ENCODE data around the gene CYREN. TPM values are rescaled to one million over a fixed set of nuclear protein-coding genes. Genes with fewer than 3 reads are reported as not detected.
"Not testable (repeated sequence)": the region's sequence is repeated elsewhere in the genome, so short reads cannot be mapped to it uniquely, and the experiment has no call there.

The CYREN gene
- total RNA-seq, 2 donors from 2014 or later = 21.0 to 23.2 TPM

DNA sequence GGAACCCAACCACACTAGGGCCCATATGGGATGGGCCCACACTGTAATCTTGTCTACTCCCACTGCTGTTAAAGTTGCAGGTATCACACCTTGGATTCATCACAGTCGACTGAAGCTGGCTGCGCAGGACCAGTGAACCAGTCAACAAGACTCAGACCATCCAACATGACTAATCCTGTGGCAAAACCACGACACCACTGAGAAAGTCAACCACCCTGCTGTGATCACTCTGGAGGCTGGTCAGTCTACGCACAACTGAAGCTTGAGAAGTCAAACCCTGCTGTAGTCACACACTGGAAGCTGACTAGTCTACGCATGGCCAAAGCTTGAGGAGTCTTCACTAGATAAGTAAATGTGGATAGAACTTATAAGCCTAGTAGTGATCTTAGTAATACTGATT, 9.6 kb upstream of the CYREN start:
- DNase-seq (no peak), ATAC-seq (no peak)
- no peaks in the 10 kb centered on the region for H3K4me1 Mint-ChIP-seq
- H3K4me3 Mint-ChIP-seq = no peak overlapping the region
- H3K9me3 ChIP-seq (ENCODE audit: control insufficient read depth, low read length, poor library complexity, severe bottlenecking) = peaks cover 7% of the 10 kb centered on the region
- H3K27ac Mint-ChIP-seq = no peak overlapping the region
- peaks cover 7% of the 10 kb centered on the region for H3K36me3 Mint-ChIP-seq (ENCODE audit: low read depth)
- no peaks in the 10 kb centered on the region for H3K27me3 Mint-ChIP-seq

DNA sequence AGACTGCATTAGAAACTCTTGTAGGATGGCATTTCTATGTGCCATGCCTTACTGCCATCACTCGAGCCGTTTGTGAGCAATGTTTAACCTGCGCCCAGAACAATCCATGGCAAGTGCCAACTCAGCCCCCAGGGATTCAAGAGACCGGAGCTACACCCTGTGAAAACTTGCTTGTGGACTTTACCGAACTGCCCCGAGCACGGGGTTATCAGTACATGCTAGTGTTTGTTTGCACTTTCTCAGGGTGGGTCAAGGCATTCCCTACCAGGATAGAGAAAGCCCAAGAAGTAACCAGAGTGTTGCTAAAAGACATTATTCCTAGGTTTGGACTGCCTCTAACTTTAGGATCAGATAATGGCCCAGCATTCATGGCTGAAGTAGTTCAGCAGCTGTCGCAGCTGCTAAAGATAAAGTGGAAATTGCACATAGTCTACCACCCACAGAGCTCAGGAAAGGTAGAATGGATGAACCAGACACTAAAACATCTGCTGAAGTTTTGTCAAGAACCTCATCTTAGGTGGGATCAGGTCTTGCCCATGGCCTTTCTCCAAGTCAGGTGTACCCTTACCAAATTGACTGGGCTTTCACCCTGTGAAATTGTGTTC, 8.9 kb upstream of the CYREN start:
- peaks cover 5% of the 10 kb centered on the region for H3K36me3 Mint-ChIP-seq (ENCODE audit: low read depth)
- DNase-seq = no peak

DNA sequence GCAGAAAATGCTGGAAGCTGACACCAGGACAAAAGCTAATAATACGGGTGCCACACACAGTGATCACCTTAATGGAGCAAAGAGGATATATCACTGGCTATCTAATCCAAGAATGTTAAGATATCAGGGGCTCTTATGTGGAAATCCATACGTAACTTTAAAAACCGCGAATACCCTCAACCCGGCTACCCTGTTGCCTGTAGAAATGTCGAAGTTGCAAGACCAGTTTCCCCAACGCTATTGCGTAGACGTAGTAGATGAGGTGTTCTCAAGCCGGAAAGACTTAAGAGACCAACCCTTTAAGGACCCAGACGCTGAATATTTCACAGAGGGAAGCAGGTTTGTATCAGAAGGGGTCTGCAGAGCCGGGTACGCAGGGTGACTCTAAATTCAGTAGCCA, 7.9 kb upstream of the CYREN start:
- Mint-ChIP-seq H3K27me3 (no peaks in the 10 kb centered on the region), H3K36me3 (ENCODE audit: low read depth) (peaks cover 5% of the 10 kb centered on the region), H3K4me1 (no peaks in the 10 kb centered on the region), H3K27ac (no peak overlapping the region), H3K4me3 (no peak overlapping the region)
- ATAC-seq (no peak), DNase-seq (no peak)
- H3K9me3 ChIP-seq (ENCODE audit: control insufficient read depth, low read length, poor library complexity, severe bottlenecking) = peaks cover 7% of the 10 kb centered on the region

More for the DNA sequence above, 8.9 kb upstream of the CYREN start:
- Mint-ChIP-seq H3K4me1 (no peaks in the 10 kb centered on the region), H3K27ac (no peak overlapping the region), H3K4me3 (no peak overlapping the region), H3K27me3 (no peaks in the 10 kb centered on the region)
- peaks cover 7% of the 10 kb centered on the region for H3K9me3 ChIP-seq (ENCODE audit: control insufficient read depth, low read length, poor library complexity, severe bottlenecking)
- no peak for ATAC-seq

DNA sequence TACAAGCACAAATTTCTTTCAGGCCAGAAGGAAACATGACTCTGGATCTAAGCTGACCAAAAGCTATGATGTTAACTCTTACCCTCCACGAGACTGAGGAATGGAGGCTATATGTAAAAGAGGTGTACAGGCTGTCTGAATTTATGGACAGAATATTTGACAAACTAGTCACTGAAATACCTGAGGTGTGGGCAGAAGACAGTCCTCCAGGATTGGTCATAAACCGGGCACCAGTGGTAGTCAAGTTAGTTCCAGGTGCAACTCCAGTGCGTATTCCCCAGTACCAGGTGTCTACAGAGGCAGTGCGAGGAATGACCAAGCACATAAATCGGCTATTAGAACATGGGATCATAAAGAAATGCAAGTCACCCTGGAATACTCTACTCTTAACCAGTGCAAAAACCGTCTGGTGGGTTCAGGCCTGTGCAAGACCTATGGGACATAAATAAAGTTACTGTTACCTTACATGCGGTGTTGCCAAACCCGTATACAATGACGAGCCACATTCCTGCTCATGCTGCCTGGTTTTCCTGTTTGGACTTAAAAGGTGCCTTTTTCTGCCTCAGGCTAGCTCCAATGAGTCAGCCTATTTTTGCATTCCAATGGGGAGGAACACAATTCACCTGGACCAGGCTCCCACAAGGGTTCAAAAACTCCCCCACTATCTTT, 6.7 kb upstream of the CYREN start:
- Mint-ChIP-seq H3K4me1 (peaks cover 1% of the 10 kb centered on the region), H3K4me3 (no peak overlapping the region), H3K27me3 (no peaks in the 10 kb centered on the region), H3K36me3 (ENCODE audit: low read depth) (peaks cover 2% of the 10 kb centered on the region), H3K27ac (no peak overlapping the region)
- no peak for ATAC-seq
- no peak for DNase-seq
- H3K9me3 ChIP-seq (ENCODE audit: control insufficient read depth, low read length, poor library complexity, severe bottlenecking) = peaks cover 7% of the 10 kb centered on the region

DNA sequence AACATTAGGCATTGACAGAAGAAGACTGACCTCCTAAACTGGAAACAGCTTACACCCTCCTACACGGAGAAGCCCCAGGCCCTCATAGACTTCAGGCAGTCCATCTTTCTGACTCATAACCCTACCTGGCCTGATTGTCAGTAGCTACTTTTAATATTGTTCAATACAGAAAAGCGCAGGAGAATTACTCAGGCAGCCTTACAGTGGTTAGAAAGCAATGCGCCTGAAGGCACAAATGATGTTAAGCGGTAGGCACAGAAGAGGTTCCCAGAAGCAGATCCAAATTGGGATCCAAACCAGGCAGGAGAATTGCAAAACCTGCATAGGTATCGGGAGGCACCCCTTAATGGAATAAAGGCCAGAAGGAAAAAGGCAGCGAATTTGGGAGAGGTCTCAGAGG, 5.4 kb upstream of the CYREN start:
- H3K4me3 Mint-ChIP-seq = no peak overlapping the region
- H3K36me3 Mint-ChIP-seq (ENCODE audit: low read depth) = peaks cover 2% of the 10 kb centered on the region
- DNase-seq (no peak), ATAC-seq (no peak)
- no peak overlapping the region for H3K27ac Mint-ChIP-seq
- H3K9me3 ChIP-seq (ENCODE audit: control insufficient read depth, low read length, poor library complexity, severe bottlenecking) = peaks cover 5% of the 10 kb centered on the region
- peaks cover 7% of the 10 kb centered on the region for H3K4me1 Mint-ChIP-seq
- no peaks in the 10 kb centered on the region for H3K27me3 Mint-ChIP-seq

DNA sequence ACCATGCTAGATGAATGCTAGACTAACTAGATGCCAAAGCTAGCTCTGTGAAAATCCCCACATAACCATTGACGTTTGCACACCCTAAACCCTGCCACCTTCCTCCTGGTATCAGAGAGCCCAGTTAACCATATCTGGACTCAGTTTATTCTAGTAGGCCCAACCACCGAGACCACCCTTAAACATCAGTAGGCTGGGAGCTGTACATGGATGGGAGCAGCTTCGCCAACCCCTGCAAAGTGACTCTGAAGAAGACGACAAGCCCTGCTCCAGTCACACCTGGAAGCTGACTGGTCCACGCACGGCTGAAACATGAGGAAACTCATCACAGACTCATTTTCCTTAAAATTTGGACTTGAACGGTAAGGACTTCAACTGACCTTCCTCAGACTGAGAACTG, 4.4 kb upstream of the CYREN start:
- no peak for DNase-seq
- no peak for ATAC-seq
- H3K36me3 Mint-ChIP-seq (ENCODE audit: low read depth) = peaks cover 2% of the 10 kb centered on the region
- H3K27me3 Mint-ChIP-seq = no peaks in the 10 kb centered on the region
- H3K4me3 Mint-ChIP-seq = no peak overlapping the region
- H3K27ac Mint-ChIP-seq = no peak overlapping the region
- no peaks in the 10 kb centered on the region for H3K9me3 ChIP-seq (ENCODE audit: control insufficient read depth, low read length, poor library complexity, severe bottlenecking)
- H3K4me1 Mint-ChIP-seq = peaks cover 9% of the 10 kb centered on the region

DNA sequence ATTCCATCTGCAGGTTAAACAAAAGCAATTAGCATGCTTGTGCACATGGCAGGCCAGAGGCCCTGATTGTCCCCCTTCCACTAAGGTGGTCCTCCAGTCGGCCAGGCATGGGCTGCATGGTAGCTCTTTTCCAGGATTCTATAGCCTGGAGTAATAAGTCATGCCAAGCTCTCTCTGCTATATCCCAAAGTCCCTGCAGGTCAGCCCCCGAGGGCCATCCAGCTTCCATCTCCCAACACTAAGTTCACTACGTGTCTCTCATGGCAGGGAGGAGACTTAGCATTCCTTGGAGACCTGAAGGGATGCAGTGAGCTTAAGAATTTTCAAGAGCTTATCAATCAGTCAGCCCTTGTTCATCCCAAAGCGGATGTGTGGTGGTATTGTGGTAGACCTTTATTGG, 3.4 kb upstream of the CYREN start:
- ATAC-seq; H3K36me3 Mint-ChIP-seq (ENCODE audit: low read depth); DNase-seq; H3K9me3 ChIP-seq (ENCODE audit: control insufficient read depth, low read length, poor library complexity, severe bottlenecking); H3K27ac Mint-ChIP-seq; H3K27me3 Mint-ChIP-seq; H3K4me3 Mint-ChIP-seq: not testable (repeated sequence)
- peaks cover 18% of the 10 kb centered on the region for H3K4me1 Mint-ChIP-seq

DNA sequence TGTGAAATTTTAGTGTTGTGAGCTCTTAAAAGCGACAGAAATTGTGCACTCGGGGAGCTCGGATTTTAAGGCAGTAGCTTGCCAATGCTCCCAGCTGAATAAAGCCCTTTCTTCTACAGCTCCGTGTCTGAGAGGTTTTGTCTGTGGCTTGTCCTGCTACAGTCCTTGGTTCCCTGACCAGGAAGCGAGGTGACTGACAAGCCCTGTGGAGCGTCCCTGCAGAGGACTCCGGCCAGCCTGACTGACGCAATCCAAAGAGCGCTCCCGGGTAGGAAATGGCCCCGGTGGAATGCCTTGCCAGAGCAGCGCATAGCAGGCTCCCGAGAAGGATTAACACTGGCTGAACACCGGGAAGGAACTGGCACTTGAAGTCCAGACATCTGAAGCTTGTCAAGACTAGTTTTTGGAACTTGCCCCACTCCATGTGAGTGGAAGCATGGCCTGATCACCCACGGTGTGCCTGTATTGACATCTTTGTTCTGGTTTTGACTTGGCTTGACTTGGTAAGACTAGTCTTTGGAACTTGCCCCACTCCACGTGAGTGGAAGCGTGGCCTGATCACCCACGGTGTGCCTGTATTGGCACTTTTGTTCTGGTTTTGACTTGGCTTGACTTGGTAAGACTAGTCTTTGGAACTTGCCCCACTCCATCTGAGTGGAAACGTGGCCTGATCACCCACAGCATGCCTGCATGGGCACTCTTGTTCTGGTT, 1.2 kb upstream of the CYREN start:
- Mint-ChIP-seq H3K4me1 (peaks cover 35% of the 10 kb centered on the region), H3K4me3 (peak overlapping the region; percentile 47), H3K27ac (peak overlapping the region; percentile 97)
- not testable (repeated sequence) for ATAC-seq; H3K27me3 Mint-ChIP-seq; H3K9me3 ChIP-seq (ENCODE audit: control insufficient read depth, low read length, poor library complexity, severe bottlenecking); DNase-seq; H3K36me3 Mint-ChIP-seq (ENCODE audit: low read depth)

DNA sequence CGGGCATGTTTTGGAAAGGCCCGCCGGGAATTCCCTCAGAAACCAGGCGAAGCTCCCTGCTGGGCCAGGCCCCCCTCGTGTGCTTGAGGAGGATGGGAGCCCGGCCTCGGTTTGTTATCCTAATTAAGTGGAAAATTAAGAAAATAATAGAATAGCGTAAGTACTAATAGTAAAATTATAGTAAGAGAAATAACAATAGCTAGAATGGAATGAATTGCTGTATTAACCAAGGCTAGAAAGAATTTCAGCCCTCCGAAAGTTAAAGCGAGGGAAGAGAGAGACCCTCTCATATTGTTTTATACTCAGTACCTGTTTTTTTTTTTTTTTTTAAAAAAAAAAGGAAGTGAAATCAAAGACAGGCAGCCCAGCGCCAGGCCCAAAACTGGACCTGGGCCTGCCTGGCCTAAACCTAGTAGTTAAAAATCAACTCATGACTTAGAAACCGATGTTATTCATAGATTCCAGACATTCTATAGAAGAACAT, 533 bp upstream of the CYREN start:
- not testable (repeated sequence) for H3K36me3 Mint-ChIP-seq (ENCODE audit: low read depth); H3K9me3 ChIP-seq (ENCODE audit: control insufficient read depth, low read length, poor library complexity, severe bottlenecking); H3K27me3 Mint-ChIP-seq; DNase-seq; ATAC-seq
- H3K27ac Mint-ChIP-seq = peak overlapping the region; percentile 97
- peak overlapping the region; percentile 89 for H3K4me3 Mint-ChIP-seq
- H3K4me1 Mint-ChIP-seq = peaks cover 35% of the 10 kb centered on the region

DNA sequence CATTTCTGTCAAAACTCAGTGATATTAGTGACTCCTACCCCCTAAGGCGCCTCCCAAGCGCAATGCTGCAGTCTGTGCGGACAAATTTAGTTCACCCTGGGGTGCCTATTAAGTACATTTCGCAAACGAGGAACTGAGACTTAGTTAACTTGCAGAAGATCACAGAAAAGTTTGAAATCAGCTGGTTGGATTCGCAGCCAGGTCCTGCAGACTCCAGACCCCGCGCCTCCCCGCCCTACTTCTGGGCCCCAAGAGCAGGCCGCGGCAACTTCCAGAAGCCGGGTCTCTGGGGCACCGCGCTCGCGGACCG, 588 bp downstream of the CYREN start:
- H3K9me3 ChIP-seq (ENCODE audit: control insufficient read depth, low read length, poor library complexity, severe bottlenecking) = no peaks in the 10 kb centered on the region
- Mint-ChIP-seq H3K27me3 (no peaks in the 10 kb centered on the region), H3K4me3 (peak overlapping the region; percentile 89), H3K36me3 (ENCODE audit: low read depth) (no peaks in the 10 kb centered on the region), H3K4me1 (peaks cover 35% of the 10 kb centered on the region), H3K27ac (peak overlapping the region; percentile 97)
- peak; percentile 9 for ATAC-seq
- DNase-seq = no peak

DNA sequence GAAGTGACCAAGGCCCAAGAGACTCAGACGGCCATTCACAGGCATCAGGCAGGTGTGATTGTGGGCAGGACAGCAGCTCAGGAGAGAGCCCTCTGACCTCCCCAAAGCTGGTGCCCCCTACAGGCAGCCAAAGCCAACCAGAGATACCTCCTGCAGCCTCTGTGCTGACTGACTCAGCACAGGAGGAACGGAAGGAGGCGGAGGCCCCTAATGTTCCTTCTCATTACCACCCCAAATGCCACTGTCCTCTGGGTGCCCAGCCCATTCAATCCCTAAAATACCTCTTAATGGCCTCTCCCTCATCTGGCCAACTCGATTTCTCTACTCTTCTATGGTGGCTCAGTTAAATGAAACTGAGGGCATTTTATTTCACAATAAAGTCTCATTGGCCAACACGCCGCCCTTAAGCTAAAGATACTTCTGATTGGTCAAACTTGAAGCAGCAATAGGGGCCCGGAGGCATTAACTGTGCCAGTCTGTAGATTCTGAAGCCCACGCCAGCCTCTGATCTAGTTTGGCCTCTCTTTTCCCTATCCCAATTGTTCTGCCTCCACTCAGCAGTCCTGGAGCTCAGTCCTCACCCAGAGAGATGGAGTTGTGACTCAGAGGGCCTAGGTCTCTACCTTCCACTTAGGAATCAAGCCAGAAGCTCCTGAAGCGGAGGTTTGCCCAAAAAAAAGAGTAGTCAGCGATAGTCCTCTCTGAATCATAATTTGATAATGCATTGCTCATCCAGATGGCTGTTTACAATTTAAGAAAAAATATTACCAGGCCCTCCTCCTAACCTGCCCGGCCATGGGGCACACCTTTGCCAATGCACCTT, 1.2 kb downstream of the CYREN start:
- peak overlapping the region; percentile 97 for H3K27ac Mint-ChIP-seq
- H3K4me1 Mint-ChIP-seq = peaks cover 35% of the 10 kb centered on the region
- no peaks in the 10 kb centered on the region for H3K36me3 Mint-ChIP-seq (ENCODE audit: low read depth)
- no peaks in the 10 kb centered on the region for H3K27me3 Mint-ChIP-seq
- peak overlapping the region; percentile 89 for H3K4me3 Mint-ChIP-seq
- peak; percentile 44 for ATAC-seq
- peak; percentile 35 to 45 (median 35) for DNase-seq
- H3K9me3 ChIP-seq (ENCODE audit: control insufficient read depth, low read length, poor library complexity, severe bottlenecking) = no peaks in the 10 kb centered on the region

DNA sequence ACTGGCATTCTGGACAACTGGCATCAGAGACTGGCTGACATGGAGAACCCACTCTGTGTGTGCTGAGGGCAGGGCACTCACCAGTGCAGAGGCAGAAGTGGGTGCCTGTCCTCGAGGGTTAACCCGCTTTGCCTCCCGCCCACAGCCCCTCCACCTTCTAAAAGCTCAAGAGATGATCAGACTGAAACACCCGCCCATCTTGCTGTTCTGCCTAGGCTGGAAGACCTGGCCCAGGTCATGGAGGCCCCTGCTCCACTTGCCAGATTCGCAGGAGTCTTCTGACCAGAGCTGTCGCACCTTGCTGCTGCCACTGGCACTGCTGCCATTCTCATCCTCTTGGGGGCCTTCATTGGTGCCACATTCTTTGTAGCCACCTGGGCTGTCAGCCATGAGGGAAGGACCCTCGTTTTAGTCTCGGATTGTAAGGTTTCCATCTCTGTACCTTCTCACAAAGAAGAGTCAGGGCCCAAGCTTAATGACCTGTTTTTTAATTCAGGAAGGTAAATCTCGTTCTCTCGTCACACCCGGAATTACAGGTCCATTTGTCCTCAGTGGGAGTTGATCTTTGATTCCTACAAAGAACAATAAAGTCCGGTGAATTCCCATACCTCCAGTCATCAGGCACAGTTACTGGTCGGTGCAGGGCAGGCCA, 1.9 kb downstream of the CYREN start:
- H3K27me3 Mint-ChIP-seq = no peaks in the 10 kb centered on the region
- no peak for DNase-seq
- peaks cover 41% of the 10 kb centered on the region for H3K4me1 Mint-ChIP-seq
- no peak for ATAC-seq
- no peaks in the 10 kb centered on the region for H3K9me3 ChIP-seq (ENCODE audit: control insufficient read depth, low read length, poor library complexity, severe bottlenecking)
- peak overlapping the region; percentile 97 for H3K27ac Mint-ChIP-seq
- peak overlapping the region; percentile 89 for H3K4me3 Mint-ChIP-seq
- H3K36me3 Mint-ChIP-seq (ENCODE audit: low read depth) = no peaks in the 10 kb centered on the region

DNA sequence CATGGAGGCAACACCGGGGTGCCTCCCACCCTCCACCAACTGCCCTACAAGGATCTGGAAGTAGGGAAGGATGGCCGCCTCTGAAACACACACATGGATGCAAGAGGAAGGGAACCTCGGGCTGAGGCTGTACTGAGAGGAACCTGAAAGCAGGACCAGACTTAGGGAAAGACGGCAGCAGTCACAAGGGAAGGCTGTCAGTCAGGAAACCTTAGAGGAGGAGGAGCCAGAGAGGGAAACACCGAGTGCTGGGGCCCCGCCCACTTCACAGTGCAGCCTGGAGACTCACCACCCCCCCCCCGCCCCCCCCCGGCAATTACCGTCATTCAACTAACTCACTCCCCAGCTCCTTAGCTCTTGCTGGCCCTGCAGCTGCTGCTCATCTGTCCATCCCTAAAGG, 2.5 kb downstream of the CYREN start:
- Mint-ChIP-seq H3K27me3 (no peaks in the 10 kb centered on the region), H3K27ac (peak overlapping the region; percentile 97), H3K36me3 (ENCODE audit: low read depth) (no peaks in the 10 kb centered on the region), H3K4me3 (peak overlapping the region; percentile 75), H3K4me1 (peaks cover 41% of the 10 kb centered on the region)
- DNase-seq = peak in 1 of 3 donors; percentile 31
- H3K9me3 ChIP-seq (ENCODE audit: control insufficient read depth, low read length, poor library complexity, severe bottlenecking) = no peaks in the 10 kb centered on the region
- ATAC-seq = no peak
